Right lobe of liver (tissue), 4 donors: ENCODE data around the gene PERM1.

ENCODE experiments used
- POLR2A ChIP-seq: fragments of 450-650 bp; IDR thresholded peaks from one replicate; pipeline ENCODE4 v1.6.1; 2017; ENCODE audit warnings: antibody characterized with exemption, mild to moderate bottlenecking
- TF ChIP-seq, protein P1 (sequence below), 4 donors: fragments of 200-600 bp in 3 of 4; fragments of 450-650 bp in 1 of 4; IDR thresholded peaks; one replicate each; pipeline versions ENCODE4 v1.5.1 to v1.8.0; 2016 to 2022; ENCODE audit warnings: antibody characterized with exemption in 4 of 4, mild to moderate bottlenecking in 2 of 4
- donor health status: DM: no; HTN: no; CAD: no.
- donor health status: DM: no; HTN: no; CAD: no.
- donor health status: DM: no; HTN: yes; CAD: no.

DNA sequence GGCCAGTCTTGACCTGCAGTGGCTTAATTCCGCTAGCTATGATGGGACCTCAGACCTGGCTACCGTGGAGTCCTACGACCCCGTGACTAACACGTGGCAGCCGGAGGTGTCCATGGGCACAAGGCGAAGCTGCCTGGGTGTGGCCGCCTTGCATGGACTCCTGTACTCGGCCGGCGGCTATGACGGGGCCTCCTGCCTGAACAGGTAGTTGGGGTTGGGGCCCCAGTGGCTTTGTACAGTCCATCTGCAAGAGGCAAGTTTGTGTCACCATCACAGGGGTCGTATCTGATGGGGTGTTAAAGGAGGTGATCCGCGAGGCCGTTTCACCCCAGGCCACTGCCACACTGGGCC, 18.6 kb downstream of the PERM1 start:
- TF ChIP-seq, protein P1, sequence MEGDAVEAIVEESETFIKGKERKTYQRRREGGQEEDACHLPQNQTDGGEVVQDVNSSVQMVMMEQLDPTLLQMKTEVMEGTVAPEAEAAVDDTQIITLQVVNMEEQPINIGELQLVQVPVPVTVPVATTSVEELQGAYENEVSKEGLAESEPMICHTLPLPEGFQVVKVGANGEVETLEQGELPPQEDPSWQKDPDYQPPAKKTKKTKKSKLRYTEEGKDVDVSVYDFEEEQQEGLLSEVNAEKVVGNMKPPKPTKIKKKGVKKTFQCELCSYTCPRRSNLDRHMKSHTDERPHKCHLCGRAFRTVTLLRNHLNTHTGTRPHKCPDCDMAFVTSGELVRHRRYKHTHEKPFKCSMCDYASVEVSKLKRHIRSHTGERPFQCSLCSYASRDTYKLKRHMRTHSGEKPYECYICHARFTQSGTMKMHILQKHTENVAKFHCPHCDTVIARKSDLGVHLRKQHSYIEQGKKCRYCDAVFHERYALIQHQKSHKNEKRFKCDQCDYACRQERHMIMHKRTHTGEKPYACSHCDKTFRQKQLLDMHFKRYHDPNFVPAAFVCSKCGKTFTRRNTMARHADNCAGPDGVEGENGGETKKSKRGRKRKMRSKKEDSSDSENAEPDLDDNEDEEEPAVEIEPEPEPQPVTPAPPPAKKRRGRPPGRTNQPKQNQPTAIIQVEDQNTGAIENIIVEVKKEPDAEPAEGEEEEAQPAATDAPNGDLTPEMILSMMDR (IDR thresholded peaks at IDR 0.05) = no peak
- TF ChIP-seq POLR2A = no peak
